HG02759 (cell line): ENCODE data around the gene FLYWCH2.
"Not testable (repeated sequence)": the region's sequence is repeated elsewhere in the genome, so short reads cannot be mapped to it uniquely, and the experiment has no call there.

Source experiments
- ATAC-seq: cut with Tn5 transposase; IDR thresholded peaks from one replicate; pipeline ENCODE4 v1.9.1; 2021; ENCODE audit warnings: mild to moderate bottlenecking, moderate library complexity; ENCODE audit not compliant: unreplicated experiment

FLYWCH2 gene

GRCh38 chr16:2934450-2934849 is 51.4 kb downstream of the FLYWCH2 start:
- ATAC-seq, result no peak

- no peak for ATAC-seq
Measured at GRCh38 chr16:2936436-2937011, 53.5 kb downstream of the FLYWCH2 start.

- no peak for ATAC-seq
Measured at GRCh38 chr16:2937170-2937569, 54.2 kb downstream of the FLYWCH2 start.

- ATAC-seq, result no peak
Measured at GRCh38 chr16:2938206-2938605, 55.2 kb downstream of the FLYWCH2 start.

GRCh38 chr16:2939968-2940367 is 57.0 kb downstream of the FLYWCH2 start:
- no peak for ATAC-seq

GRCh38 chr16:2942045-2942444 is 59.0 kb downstream of the FLYWCH2 start:
- ATAC-seq, result no peak

- ATAC-seq, result not testable (repeated sequence)
Measured at GRCh38 chr16:2943716-2944115, 60.7 kb downstream of the FLYWCH2 start.

- ATAC-seq, result no peak
Measured at GRCh38 chr16:2946649-2947048, 63.6 kb downstream of the FLYWCH2 start.
